Measurements from ENCODE around the gene KCNJ10.

Gene KCNJ10

DNA sequence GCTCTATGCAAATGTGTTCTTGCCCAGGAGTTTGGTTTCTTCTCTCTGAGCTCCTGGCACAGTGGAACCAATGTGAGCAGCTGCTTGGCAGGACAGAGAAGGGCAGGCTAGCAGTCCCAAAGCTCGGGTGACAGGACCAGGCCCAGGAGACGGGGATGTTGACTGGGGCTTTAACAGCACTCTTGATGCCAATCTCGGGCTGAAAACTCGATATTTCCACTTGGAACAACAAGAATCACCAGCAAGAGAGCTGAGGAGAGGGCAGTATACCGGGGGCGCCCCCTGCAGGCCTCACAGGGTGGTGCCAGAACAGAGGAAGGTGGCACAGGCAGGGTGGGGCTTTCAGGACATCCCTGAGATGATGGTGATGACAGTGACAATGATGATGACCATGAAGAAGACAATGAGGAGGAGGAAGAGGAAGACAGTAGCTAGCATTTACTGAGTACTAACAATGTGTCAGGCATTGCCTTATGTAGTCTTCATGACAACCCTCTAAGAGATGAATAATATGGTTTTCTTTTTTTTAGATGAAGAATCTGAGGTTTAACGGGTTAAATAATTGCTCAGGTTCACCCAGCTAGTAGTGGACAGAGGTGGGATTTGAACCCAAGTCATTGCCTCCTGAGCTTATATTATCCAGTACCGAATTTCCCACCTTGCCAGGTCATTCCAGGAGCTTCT lies 8.7 kb upstream of the KCNJ10 start:
- DNase-seq (ENCODE audit: low read depth): peak; percentile 63
- no peak overlapping the region for H3K4me3 ChIP-seq (ENCODE audit: low read depth, low read length)
- TF ChIP-seq CTCF (IDR thresholded peaks at IDR 0.05; ENCODE audit: insufficient read depth, low read depth, low read length, missing control alignments): peak; percentile 84

GRCh38 chr1:160077486-160077885 lies 7.5 kb upstream of the KCNJ10 start:
- no peak for DNase-seq (ENCODE audit: low read depth)
- no peak overlapping the region for H3K4me3 ChIP-seq (ENCODE audit: low read depth, low read length)
- TF ChIP-seq CTCF (IDR thresholded peaks at IDR 0.05; ENCODE audit: insufficient read depth, low read depth, low read length, missing control alignments): no peak

GRCh38 chr1:160076295-160076694 lies 6.3 kb upstream of the KCNJ10 start:
- DNase-seq (ENCODE audit: low read depth): no peak
- H3K4me3 ChIP-seq (ENCODE audit: low read depth, low read length): no peak overlapping the region
- no peak for TF ChIP-seq CTCF (IDR thresholded peaks at IDR 0.05; ENCODE audit: insufficient read depth, low read depth, low read length, missing control alignments)

DNA sequence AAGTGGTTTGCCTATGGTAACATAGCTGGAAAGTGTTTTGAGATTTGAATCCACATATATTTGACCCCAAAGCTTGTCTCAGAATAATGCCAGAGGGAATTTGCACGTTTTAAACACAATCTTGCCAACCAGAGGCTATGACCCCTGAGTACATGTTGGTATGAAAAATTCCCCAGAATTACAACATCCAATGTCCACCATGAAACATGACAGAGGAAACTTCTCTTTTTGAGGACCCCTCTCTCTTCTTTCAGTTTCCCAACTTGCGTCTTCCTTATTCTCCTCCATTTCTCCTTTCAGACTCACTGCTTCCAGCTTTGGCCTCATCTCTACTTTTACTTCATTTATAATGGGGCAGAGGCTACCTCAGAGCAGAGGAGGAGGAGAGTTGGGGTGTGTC lies 5.9 kb upstream of the KCNJ10 start:
- TF ChIP-seq CTCF (IDR thresholded peaks at IDR 0.05; ENCODE audit: insufficient read depth, low read depth, low read length, missing control alignments): no peak
- DNase-seq (ENCODE audit: low read depth): no peak

GRCh38 chr1:160074865-160075264 lies 4.9 kb upstream of the KCNJ10 start:
- DNase-seq (ENCODE audit: low read depth): no peak
- TF ChIP-seq CTCF (IDR thresholded peaks at IDR 0.05; ENCODE audit: insufficient read depth, low read depth, low read length, missing control alignments): no peak
- no peak overlapping the region for H3K4me3 ChIP-seq (ENCODE audit: low read depth, low read length)

More for the DNA sequence above, 5.9 kb upstream of the KCNJ10 start:
- H3K4me3 ChIP-seq (ENCODE audit: low read depth, low read length): no peak overlapping the region

DNA sequence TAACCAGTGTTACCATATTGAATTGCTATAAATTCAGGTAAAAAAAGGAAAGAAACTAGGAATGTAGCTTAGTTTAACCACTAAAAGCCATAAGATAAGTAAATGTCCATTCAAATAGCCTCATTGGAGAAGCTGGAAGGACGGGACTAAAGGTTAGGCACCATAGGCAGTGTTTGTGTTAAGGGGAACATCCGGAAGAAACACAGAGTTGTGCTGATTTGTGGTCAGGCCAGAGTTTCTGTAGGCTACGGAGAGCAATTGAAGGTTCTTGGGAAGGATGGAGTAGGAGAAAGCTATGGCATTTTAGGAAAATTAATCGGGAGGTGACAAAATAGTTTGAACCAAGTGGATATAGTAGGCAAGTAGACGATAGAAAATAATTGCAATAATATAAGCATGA lies 1.3 kb upstream of the KCNJ10 start:
- no peak for TF ChIP-seq CTCF (IDR thresholded peaks at IDR 0.05; ENCODE audit: insufficient read depth, low read depth, low read length, missing control alignments)
- DNase-seq (ENCODE audit: low read depth): no peak
- no peak overlapping the region for H3K4me3 ChIP-seq (ENCODE audit: low read depth, low read length)
